GM18526 (cell line): ENCODE data around the gene SEMA7A.
A peak's percentile ranks its signal among the peaks of the same experiment; 100 is the strongest.

ENCODE experiments used
- POLR2A ChIP-seq: IDR thresholded peaks from 3 replicates; pipeline ENCODE4 v1.6.1; 2011; ENCODE audit not compliant: insufficient read length; ENCODE audit errors: extremely low read depth

Gene SEMA7A

DNA sequence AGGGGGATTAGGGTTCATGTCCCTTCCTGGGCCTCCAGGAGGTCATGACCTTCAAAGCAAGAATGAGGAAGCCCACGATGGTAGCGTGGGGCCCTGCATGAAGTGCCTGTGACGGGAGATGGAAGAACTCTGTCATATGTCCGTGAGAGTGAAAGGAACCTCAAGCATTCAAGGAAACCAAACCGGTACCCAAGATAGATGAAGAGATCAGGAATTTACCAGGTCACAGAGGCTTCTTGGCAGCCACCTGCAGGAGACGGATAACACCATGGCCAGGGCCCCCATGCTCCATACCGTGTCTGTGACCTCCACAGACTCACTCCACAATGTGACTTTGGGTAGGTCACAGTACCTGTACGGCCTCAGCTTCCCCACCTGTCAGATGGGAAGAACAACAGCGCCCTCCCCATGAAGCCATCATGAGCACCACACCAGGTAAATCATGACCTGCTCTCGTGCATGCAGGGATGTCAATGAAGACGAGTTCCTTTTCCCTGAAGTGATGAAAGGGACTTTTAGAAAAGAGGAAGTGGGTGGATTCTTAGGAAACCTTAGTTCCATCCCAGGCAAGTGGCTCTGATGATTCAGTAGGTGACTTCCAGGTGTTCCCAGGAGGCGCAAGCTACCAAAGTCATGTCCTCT lies 43.0 kb downstream of the SEMA7A start:
- TF ChIP-seq POLR2A: no peak

DNA sequence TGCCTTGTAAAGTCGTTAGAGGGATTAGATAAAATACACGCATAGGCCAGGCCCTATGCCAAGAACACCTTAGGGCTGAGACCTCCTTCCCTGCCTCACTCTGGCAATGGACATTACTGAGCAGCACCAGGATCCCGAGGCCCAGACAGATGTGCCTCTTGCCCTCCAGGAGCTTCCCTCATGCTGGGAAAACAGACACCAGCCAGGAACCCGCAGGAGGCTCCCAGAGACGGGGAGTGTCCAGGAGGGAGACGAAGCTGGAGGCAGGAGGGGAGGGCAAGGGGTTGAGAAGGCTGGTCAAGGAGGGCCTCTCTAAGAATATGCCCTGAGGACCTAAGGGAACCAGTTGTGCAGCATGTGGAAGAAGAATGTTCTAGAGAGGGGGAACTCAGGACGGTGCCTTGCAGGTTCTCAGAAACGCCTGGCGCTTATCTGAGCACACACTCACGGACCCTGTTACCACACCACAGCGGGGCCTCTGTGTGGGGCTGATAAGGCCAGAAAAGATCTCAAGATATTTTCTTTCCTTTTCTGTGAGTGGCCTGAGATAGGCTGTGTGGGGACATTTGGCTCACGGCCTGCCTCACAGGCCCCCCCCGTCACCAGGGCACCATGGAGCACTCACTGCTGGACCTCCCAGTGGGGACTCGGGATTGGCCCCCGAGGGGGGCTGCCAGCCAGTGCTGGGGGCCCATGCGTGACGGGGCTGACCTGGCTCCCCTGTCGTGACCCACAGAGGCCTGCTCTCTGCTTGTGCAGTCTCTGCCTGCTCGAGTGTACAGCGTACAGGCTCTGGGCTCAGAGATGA lies 44.3 kb downstream of the SEMA7A start:
- TF ChIP-seq POLR2A: no peak

DNA sequence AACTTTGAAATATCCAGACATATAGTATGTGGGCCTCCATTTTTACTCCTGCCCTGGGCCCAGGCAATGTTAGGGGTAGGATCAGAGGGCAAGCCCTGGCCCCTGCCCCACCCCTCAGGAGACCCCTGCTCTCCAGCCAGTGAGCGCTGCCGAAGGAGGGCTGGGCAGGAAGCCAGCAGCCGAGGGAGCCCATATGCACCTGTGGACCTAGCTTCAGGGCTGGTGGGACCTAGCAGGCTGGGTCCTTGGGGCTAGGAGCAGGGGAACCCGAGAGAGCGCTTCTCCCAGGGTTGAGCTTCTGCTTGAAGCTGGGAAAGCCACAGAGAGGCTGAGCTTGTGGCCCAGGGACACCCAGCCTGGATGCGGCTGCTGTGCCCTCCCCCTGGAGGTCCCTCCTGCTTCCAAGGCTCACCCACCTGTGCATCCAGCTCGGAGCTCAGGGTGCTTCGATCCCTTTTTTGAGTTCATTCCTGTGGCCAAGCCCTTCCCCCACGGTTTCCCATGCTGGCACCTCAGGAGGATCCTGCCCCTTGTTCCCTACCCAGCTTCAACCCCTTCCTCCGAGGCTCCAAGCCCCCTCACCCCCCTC lies 45.3 kb downstream of the SEMA7A start:
- no peak for TF ChIP-seq POLR2A

DNA sequence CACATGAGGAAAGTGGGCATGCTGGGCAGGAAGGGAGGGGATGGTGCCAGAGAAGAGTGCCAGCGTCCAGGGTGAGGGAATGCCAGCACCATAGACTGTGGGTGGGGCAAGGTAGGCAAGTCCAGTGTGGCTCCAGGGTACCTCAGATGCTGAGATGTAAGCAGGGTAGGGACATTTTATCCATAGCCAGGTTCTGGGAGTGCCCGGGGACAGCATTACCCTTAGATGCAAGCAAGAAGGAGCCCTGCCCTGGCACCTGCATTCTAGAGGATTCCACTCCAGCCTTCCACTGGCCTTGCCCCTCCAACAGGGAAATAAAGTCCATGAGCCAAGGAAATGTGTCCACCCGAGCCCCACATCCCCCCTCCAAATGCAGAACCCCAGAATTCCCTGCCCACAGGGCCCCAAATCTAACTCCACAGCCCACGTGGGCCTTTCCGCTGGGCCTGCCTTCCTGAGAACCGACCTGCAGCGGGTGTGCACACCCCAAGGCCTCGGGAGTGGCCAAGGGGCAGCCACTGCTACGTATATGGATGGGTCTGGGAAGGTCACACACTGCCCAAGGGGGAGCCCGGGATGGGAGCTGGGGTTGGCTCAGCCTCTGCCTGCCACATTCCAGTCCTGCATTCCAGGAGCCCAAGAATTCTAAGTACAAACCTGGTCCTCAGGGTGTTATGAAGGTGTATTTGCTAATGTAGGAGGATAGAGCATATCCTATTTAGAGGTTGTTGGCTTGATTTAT lies 46.0 kb downstream of the SEMA7A start:
- TF ChIP-seq POLR2A: no peak

DNA sequence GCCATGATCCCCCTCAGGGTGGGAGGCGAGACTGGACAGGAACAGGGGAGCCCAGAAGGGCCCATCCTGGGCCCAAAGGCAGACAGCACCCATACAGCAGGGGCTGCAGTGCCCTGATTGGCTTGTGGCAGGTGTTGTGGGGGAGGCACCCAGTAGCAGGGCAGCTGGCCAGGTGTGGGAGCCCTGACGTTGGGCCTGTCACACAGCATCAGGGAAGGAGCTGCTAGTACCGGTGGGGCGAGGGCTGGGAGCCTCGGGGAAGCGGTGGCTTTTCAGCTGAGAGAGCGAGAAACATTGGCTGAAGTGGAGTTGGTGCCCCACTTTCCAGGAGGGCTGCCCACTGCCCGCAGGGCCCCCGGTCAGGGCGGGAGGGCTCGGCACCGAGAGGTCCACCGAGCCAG lies 46.6 kb downstream of the SEMA7A start:
- no peak for TF ChIP-seq POLR2A

DNA sequence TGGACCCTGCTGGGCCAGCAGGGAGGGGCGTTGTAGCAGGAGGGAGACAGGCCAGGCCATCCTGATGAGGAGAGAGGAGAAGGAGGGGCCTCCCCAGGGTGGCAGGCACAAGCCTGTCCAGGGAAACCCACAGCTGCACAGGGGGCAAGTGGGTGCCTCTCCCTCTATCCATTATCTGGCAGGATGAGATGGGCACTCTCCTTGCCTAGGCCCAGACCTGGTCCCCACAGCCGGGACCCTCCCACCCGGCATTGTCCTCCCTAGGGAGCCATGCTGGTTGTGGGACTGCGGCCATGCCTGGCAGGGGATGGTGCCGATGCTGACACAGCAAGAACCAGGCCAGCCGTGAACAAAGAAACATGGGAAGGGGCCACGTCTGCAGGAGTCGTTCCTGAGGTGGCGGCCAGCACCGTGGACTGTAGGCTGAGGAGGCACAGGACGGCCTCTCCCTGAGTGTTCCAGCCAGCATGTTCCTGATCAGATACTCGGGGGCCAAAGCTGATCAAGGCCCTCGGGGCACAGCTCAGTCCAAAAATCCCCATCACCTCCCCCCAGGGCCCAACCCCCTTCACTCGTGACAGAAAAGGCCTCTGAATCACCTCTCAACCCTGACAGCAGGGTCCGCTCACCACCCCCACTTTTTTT lies 47.1 kb downstream of the SEMA7A start:
- TF ChIP-seq POLR2A: no peak

DNA sequence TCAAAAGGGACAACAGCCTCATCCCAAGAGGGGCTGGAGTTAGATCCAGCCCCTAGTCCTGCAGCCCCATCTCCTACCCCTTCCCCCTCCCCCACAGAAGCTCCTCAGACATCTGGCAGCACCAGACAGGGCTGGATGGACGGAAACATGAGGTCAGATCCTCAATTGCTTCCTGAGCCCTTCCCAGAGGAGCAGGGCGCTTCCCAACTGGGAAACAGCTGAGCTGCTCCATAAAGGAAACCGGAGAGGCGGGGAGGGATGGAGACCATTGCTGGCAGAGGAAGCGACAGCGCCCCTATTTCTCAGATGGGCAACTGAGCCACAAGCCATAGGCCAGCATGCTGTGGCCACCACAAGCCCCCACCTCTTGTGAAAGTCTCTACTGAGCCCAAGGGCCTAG lies 48.0 kb downstream of the SEMA7A start:
- no peak for TF ChIP-seq POLR2A

DNA sequence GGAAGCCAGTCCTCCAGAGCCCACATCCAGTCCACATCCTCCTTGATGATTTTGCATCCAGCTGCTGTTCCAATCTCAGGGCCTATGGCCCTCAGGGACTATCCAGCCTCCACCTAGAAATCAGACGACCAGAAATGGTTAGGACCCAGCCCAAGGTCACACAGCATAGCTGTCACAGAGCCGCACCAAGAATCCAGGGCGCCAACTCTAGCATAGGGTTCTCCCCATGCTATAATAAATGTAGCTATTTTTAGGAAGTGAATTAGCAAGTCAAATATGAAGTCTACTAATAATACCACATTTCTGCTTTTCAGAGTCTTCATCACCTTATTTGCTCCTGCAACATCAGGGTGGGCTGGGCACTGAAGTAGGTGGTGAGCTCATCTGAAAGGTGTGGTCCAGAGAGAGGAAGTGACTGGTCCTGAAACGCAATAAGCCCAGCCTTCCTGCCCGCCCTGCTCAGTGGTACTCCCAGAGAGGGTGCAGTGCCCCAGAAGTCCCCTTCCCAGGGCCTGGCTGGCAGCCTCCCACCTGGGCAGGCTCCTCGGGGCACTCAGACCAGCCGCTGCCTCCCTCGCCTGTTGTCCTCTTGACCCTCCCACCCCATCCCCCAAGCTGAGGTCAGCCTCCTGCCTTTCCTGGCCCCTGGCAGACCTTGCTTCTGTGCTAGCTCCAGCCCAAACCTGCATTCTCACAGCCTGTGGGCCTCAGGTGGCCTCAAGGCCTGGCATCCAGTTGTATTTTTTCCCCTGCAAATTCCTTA lies 48.7 kb downstream of the SEMA7A start:
- peak; percentile 82 for TF ChIP-seq POLR2A

DNA sequence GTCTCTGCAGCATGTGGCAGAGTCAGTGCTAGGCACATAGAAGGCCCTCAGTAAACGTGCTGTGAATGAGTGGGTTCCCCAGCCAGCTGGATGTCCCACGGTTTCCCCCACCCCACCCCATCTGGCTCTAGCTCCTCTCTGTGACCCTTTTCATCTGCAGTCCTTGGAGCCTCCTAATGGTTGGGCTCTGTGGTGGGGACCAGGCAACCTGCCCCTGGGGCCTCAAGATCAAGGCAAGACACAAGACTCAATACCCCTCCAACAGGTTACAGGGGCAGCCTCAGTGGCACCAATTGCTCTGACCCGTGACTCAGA lies 49.2 kb downstream of the SEMA7A start:
- no peak for TF ChIP-seq POLR2A

DNA sequence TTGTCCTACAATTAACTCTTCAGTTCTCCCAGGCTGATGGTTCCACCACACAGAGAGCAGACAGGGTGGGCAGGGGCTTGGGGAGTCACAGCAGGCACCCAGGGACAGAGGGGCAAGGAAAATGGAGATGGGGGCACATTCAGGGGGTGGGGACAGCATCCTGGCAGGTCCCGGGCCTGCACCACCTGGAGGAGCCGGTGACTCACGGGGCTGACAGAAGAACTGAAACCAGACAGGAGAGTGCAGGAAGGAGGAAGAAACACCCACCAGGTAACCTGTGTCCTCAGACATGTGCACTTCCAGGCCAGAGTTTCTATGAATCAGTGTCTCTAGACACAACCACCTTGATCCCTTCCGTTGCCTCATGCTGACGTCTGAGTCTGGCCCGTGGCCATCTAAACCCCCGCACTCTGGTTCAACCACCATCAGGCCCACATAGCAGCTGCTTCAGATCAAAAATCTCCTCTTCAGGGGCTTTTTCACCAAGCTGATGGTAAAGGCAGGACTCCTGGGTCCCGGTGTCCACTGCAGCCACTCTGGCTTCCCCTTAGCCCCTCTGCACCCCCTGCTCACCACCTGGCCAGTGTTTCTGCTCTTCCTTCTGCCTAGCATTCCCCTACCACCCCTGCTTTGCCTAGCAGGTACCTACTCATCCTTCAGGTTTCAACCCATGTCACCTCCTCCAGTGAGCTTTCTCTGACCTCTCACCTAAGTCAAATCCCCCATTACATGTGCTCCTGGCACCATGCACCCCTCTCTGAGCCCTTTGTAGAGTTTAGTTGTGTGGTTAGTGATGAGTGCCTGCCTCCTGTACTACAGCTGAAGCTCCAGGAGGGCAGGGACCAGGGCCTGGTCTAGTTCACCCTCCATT lies 49.8 kb downstream of the SEMA7A start:
- TF ChIP-seq POLR2A: no peak

DNA sequence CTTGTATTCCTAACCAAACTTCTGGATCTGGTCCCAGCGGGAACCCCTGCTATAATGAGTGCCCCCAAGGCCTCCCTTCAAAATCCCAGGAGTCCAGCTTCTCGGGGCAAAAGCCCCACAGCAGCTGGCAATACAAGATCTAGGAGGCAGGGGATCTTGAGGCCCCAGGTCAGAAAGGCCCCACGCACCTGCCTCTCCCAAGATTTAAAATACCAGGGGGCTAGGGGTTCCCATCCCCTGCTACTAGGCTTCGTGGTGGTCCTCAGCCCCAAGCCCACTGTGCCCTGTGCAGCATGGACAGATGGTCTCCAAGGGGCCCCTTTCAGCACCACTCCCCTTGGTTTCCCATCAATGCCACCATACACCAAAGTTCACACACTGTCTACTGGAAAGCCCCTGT lies 50.5 kb downstream of the SEMA7A start:
- no peak for TF ChIP-seq POLR2A

DNA sequence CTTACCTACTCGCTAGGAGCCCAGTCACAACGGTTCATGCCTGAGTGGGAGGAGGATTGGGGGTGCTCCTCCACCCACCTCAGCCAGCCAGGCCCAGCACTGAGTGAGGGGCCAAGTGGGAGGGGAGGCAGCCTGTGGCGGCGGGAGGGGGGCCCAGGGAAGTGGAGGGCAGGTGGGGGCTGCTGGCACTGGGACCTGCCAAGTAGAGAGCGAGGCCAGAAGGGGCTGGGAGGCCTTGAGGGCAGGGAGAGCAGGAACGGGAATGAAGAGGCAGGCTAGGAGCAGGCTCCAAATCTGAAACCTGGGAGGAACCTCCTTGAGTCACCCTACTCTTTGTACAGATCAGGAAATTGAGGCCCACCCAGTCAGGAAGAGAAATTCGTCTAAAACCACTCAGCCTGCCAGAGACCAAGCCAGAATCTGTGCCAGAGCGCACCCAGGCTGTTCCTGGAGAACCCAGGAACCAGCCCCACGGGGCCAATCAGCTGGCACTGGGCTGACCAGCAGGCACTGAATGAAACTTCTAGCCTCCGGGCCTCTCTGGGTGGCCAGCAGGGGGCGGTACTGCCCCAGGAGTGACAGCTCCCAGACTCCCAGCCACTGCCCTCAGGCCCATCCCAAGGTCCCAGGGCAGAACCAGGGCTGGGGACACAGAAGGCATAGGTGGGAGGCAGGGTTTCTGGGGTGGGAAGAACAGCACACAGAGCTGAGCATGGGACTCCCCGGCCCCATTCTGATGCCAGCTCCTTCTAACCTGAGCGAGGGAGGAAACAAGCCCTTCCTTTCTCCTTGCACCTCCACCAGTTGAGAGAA lies 51.5 kb downstream of the SEMA7A start:
- no peak for TF ChIP-seq POLR2A

DNA sequence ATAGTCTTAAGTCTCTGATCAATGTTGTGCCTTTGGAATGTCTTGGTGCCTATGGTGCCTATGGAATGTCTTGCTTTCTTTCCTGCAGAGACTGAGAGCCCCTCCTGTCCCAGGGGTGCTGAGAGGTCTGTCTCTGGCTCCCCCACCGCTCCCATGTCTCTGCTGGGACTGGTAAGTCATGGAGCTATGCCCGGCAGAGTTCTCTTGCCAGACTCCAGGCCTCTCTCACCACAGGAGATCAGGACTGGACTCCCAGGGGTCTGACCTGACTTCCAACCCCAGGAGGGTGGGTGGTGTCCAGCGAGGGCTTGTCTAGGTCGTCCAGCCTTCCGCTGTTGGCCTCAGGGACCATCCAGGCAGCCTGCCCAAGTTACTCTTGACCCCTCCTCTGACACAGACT lies 52.3 kb downstream of the SEMA7A start:
- TF ChIP-seq POLR2A: no peak

DNA sequence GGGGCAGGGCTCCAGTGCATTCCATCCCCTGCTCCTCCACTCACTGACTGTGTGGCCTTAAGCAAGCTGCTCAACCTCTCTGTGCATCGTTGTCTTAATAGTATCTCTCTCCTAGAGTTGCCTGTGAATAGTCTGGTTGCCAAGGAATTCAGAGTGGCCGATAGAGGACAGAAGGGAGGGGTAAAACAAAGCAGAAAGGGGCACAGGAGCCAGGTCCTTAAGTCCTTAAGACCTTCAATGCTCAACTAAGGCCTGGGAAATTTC lies 52.6 kb downstream of the SEMA7A start:
- TF ChIP-seq POLR2A: no peak
